Smooth muscle cell (in vitro differentiated cells): ENCODE data around the gene CAB39. TPM values are rescaled to one million over a fixed set of nuclear protein-coding genes. Genes with fewer than 3 reads are reported as not detected.

Experiments
- DNase-seq: peaks from one replicate; lab custom pipeline; 2025; ENCODE audit not compliant: unreplicated experiment; lab: John Stamatoyannopoulos, UW
- H2AFZ ChIP-seq: fragments of 200-600 bp; sonication (generic); 2 replicates; pipeline ENCODE4 v1.6.0; 2016; ENCODE audit warnings: antibody characterized with exemption, low read depth, mild to moderate bottlenecking
- H3F3A ChIP-seq: fragments of 200-600 bp; sonication (generic); 2 replicates; pipeline ENCODE4 v1.6.0; 2017; ENCODE audit warnings: antibody characterized with exemption, low read depth
- H3K27ac ChIP-seq: fragments of 200-600 bp; sonication (generic); 2 replicates; pipeline ENCODE4 v1.5.1; 2016; ENCODE audit warnings: low read depth, mild to moderate bottlenecking
- H3K27me3 ChIP-seq: fragments of 200-600 bp; sonication (generic); 2 replicates; pipeline ENCODE4 v1.6.1; 2016; ENCODE audit warnings: low read depth, mild to moderate bottlenecking
- H3K36me3 ChIP-seq: fragments of 200-600 bp; sonication (generic); 2 replicates; pipeline ENCODE4 v1.5.1; 2016; ENCODE audit warnings: low read depth
- H3K4me1 ChIP-seq: fragments of 200-600 bp; sonication (generic); 2 replicates; pipeline ENCODE4 v1.5.1; 2016; ENCODE audit warnings: low read depth
- H3K4me2 ChIP-seq: fragments of 200-600 bp; sonication (generic); 2 replicates; pipeline ENCODE4 v1.6.0; 2016; ENCODE audit warnings: mild to moderate bottlenecking
- H3K4me3 ChIP-seq: fragments of 200-600 bp; sonication (generic); 2 replicates; pipeline ENCODE4 v1.5.1; 2016; ENCODE audit warnings: mild to moderate bottlenecking
- H3K79me2 ChIP-seq: fragments of 200-600 bp; sonication (generic); 2 replicates; pipeline ENCODE4 v1.6.0; 2016; ENCODE audit warnings: low read depth, mild to moderate bottlenecking
- H3K9ac ChIP-seq: fragments of 200-600 bp; sonication (generic); 2 replicates; pipeline ENCODE4 v1.6.0; 2016; ENCODE audit warnings: low read depth
- H3K9me3 ChIP-seq: fragments of 200-600 bp; sonication (generic); replicated peaks from 2 replicates; pipeline ENCODE4 v1.5.1; 2016; ENCODE audit warnings: low read depth
- H4K20me1 ChIP-seq: fragments of 200-600 bp; sonication (generic); 2 replicates; pipeline ENCODE4 v1.6.0; 2016; ENCODE audit warnings: low read depth
- CTCF ChIP-seq: fragments of 200-600 bp; sonication (generic); IDR thresholded peaks from 2 replicates; pipeline ENCODE4 v1.5.1; 2017; ENCODE audit warnings: borderline replicate concordance, mild to moderate bottlenecking, antibody characterized with exemption; ENCODE audit not compliant: insufficient read depth, poor library complexity, severe bottlenecking
- WGBS: methylation state at CpG from one replicate; pipeline ENCODE4 v1.1.7; 2016; ENCODE audit warnings: low lambda C conversion rate; 5-methylcytosine and 5-hydroxymethylcytosine counted together
- polyA plus RNA-seq: library from polyadenylated mRNA; unstranded; fragments of >200 nt; fragmentation: Nextera tagmentation; extraction: Ambion mirVana; gene quantifications from 2 replicates; pipeline ENCODE4 v1.2.1, GENCODE V29; 2016
- total RNA-seq: library from RNA; depleted of rRNA; stranded (reverse); fragments of >200 nt; gene quantifications from 2 replicates; pipeline ENCODE4 v1.2.3, GENCODE V29; 2014

Gene CAB39
- total and polyA plus RNA-seq, 2 experiments from 2014 or later = 21.7 to 62.4 TPM

- Histone ChIP-seq H3K27ac (no peak overlapping the region), H3K9ac (no peak overlapping the region), H3K9me3 (no peaks in the 10 kb centered on the region), H2AFZ (no peak overlapping the region), H4K20me1 (peaks cover 53% of the 10 kb centered on the region), H3K27me3 (no peaks in the 10 kb centered on the region), H3K4me1 (peaks cover 30% of the 10 kb centered on the region), H3K36me3 (no peaks in the 10 kb centered on the region), H3K79me2 (peaks cover 48% of the 10 kb centered on the region), H3K4me3 (no peak overlapping the region), H3K4me2 (no peak overlapping the region), H3F3A (peaks cover 9% of the 10 kb centered on the region)
- DNase-seq = no peak
- WGBS = 85% methylated on average over 4 of the region's 4 CpGs
- peak; percentile 17 for TF ChIP-seq CTCF
These were observed 49.8 kb downstream of the CAB39 start for GRCh38 chr2:230762317-230762896.

- Histone ChIP-seq H3F3A (peaks cover 6% of the 10 kb centered on the region), H2AFZ (no peak overlapping the region), H3K9me3 (no peaks in the 10 kb centered on the region), H3K4me2 (no peak overlapping the region), H3K27ac (no peak overlapping the region), H3K4me3 (no peak overlapping the region), H4K20me1 (peaks cover 36% of the 10 kb centered on the region), H3K79me2 (peaks cover 36% of the 10 kb centered on the region), H3K4me1 (peaks cover 17% of the 10 kb centered on the region), H3K27me3 (no peaks in the 10 kb centered on the region), H3K9ac (no peak overlapping the region), H3K36me3 (no peaks in the 10 kb centered on the region)
- TF ChIP-seq CTCF = no peak
- 97% methylated on average over 1 of the region's 1 CpG for WGBS
- no peak for DNase-seq
These were observed 51.7 kb downstream of the CAB39 start for GRCh38 chr2:230764346-230764745.

DNA sequence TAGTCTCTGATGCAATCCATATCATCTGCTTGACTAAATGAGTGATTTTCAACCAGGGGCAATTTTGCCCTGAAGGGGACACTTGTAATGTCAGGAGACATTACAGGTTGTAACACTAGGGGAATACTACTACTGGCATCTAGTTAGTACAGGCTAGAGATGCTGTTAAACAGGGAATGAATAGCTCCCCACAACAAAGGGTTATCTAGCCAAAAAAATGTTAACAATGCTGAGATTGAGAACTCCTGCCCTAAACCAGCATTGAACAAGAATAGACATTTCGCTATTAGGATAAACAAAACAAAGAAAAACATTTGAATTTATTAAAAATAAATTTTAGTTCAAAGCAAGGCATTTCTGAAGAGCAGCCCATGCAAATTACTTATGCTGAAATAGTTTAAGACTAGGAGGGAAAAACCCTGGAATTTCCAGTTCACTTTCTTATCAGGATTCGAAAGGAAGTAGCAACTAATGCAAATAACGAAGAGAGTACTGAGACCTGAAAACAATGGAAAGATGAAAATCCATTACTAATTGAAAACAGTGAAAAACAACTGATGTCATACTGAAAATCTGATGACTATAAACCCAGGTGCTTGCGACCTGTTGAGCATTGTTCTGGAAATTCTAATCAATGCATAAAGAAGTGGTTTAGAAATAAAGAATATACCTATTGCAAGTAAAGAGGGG is 53.1 kb downstream of the CAB39 start:
- Histone ChIP-seq H3K4me2 (peak overlapping the region; percentile 42), H3K9ac (no peak overlapping the region), H2AFZ (no peak overlapping the region), H3K4me3 (no peak overlapping the region), H3K36me3 (no peaks in the 10 kb centered on the region), H3K9me3 (no peaks in the 10 kb centered on the region), H3F3A (no peaks in the 10 kb centered on the region), H3K4me1 (peaks cover 7% of the 10 kb centered on the region), H4K20me1 (peaks cover 24% of the 10 kb centered on the region), H3K79me2 (peaks cover 39% of the 10 kb centered on the region), H3K27me3 (no peaks in the 10 kb centered on the region), H3K27ac (peak overlapping the region; percentile 45)
- WGBS = 48% methylated on average over 4 of the region's 4 CpGs
- DNase-seq = no peak
- TF ChIP-seq CTCF = no peak

DNA sequence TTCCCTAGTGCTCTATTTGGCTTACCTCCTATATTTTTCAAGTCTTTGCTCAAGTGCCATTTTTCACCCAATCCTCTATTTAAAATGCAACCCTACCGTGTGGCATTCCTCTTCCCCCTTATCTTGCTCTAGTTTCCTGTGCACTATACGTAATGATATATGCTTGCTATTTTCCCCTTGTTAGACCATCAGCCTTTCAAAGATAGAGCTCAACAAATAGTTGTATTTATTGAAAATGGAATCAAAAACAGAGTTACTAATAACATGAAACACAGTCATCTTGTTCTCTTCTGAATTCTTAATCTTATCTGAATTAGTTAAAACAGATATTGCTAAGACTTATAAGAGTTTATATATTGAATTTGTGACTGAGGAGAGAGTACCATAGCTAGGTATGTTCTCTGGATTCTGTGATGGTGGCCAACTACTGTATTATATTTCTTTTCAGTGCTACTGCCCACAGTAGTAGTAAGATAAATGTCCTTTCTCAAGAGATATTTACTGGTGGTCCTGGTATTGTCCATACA is 55.3 kb downstream of the CAB39 start:
- no peak for TF ChIP-seq CTCF
- Histone ChIP-seq H3K9ac (no peak overlapping the region), H3K36me3 (no peaks in the 10 kb centered on the region), H3K4me1 (peaks cover 7% of the 10 kb centered on the region), H3K79me2 (peaks cover 21% of the 10 kb centered on the region), H3K27ac (no peak overlapping the region), H3K4me2 (no peak overlapping the region), H4K20me1 (peaks cover 10% of the 10 kb centered on the region), H3K4me3 (no peak overlapping the region), H2AFZ (no peak overlapping the region), H3K27me3 (no peaks in the 10 kb centered on the region), H3F3A (no peaks in the 10 kb centered on the region), H3K9me3 (no peaks in the 10 kb centered on the region)
- DNase-seq = no peak
- WGBS = 74% methylated on average over 2 of the region's 2 CpGs
